Measurements from ENCODE around the gene ZIC3.

Gene ZIC3

DNA sequence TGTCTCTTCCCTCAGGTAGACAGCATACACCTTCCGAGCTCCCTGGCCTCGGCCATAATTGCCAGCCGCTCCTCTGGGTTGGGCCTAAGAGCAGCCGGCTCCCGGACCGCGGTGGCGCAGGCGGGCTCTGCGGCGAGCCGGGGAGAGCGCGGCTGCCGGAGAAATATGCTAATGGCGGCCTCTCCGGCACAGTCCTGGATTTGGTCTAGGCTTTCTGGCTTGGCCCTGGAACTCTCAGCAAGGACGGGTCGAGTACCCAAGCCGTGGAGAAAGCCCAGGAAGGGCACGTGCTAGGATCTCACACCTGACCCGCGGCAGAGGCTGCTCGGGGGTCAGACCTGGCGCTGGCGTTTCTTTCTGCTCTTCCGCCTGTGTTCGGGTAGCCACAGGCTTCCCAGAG, 18.6 kb upstream of the ZIC3 start:
- Histone ChIP-seq H3K36me3 (ENCODE audit: insufficient read depth, low read length) (no peaks in the 10 kb centered on the region), H3K27ac (ENCODE audit: low read length) (no peak overlapping the region), H3K4me1 (ENCODE audit: insufficient read depth, low read length) (no peaks in the 10 kb centered on the region), H3K4me2 (ENCODE audit: insufficient read depth, low read length) (no peak overlapping the region), H3K9me3 (ENCODE audit: insufficient read depth, low read length, severe bottlenecking) (no peaks in the 10 kb centered on the region), H4K20me1 (ENCODE audit: insufficient read depth, low read length) (no peaks in the 10 kb centered on the region), H3K9ac (ENCODE audit: low read depth, low read length) (no peak overlapping the region), H2AFZ (ENCODE audit: low read depth, low read length) (no peak overlapping the region), H3K27me3 (ENCODE audit: insufficient read depth, low read length, poor library complexity) (no peaks in the 10 kb centered on the region), H3K4me3 (ENCODE audit: low read depth in 1 of 2, low read length in 2 of 2) (no peak overlapping the region), H3K79me2 (ENCODE audit: insufficient read depth, low read length) (no peaks in the 10 kb centered on the region)
- no peak for TF ChIP-seq EZH2 (IDR thresholded peaks at IDR 0.05; ENCODE audit: borderline replicate concordance, low read depth, low read length, severe bottlenecking)
- TF ChIP-seq, protein P1, sequence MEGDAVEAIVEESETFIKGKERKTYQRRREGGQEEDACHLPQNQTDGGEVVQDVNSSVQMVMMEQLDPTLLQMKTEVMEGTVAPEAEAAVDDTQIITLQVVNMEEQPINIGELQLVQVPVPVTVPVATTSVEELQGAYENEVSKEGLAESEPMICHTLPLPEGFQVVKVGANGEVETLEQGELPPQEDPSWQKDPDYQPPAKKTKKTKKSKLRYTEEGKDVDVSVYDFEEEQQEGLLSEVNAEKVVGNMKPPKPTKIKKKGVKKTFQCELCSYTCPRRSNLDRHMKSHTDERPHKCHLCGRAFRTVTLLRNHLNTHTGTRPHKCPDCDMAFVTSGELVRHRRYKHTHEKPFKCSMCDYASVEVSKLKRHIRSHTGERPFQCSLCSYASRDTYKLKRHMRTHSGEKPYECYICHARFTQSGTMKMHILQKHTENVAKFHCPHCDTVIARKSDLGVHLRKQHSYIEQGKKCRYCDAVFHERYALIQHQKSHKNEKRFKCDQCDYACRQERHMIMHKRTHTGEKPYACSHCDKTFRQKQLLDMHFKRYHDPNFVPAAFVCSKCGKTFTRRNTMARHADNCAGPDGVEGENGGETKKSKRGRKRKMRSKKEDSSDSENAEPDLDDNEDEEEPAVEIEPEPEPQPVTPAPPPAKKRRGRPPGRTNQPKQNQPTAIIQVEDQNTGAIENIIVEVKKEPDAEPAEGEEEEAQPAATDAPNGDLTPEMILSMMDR (IDR thresholded peaks at IDR 0.05; ENCODE audit: borderline replicate concordance, extremely low read depth, low read length, poor library complexity, severe bottlenecking), result no peak
- ATAC-seq (ENCODE audit: insufficient read depth, low read depth), result no peak
- no peak for DNase-seq

GRCh38 chrX:137548261-137548660, 17.7 kb upstream of the ZIC3 start:
- no peak overlapping the region for H3K4me3 ChIP-seq (ENCODE audit: low read depth in 1 of 2, low read length in 2 of 2)
- H3K4me1 ChIP-seq (ENCODE audit: insufficient read depth, low read length), result no peaks in the 10 kb centered on the region
- H4K20me1 ChIP-seq (ENCODE audit: insufficient read depth, low read length), result no peaks in the 10 kb centered on the region
- H3K9ac ChIP-seq (ENCODE audit: low read depth, low read length), result no peak overlapping the region
- no peaks in the 10 kb centered on the region for H3K27me3 ChIP-seq (ENCODE audit: insufficient read depth, low read length, poor library complexity)
- no peaks in the 10 kb centered on the region for H3K36me3 ChIP-seq (ENCODE audit: insufficient read depth, low read length)
- H2AFZ ChIP-seq (ENCODE audit: low read depth, low read length), result no peak overlapping the region
- H3K27ac ChIP-seq (ENCODE audit: low read length), result no peak overlapping the region
- TF ChIP-seq EZH2 (IDR thresholded peaks at IDR 0.05; ENCODE audit: borderline replicate concordance, low read depth, low read length, severe bottlenecking), result no peak
- TF ChIP-seq, protein P1 (IDR thresholded peaks at IDR 0.05; ENCODE audit: borderline replicate concordance, extremely low read depth, low read length, poor library complexity, severe bottlenecking), result no peak
- no peak overlapping the region for H3K4me2 ChIP-seq (ENCODE audit: insufficient read depth, low read length)
- H3K9me3 ChIP-seq (ENCODE audit: insufficient read depth, low read length, severe bottlenecking), result no peaks in the 10 kb centered on the region
- DNase-seq (no peak), ATAC-seq (ENCODE audit: insufficient read depth, low read depth) (no peak)
- H3K79me2 ChIP-seq (ENCODE audit: insufficient read depth, low read length), result no peaks in the 10 kb centered on the region

- DNase-seq (no peak), ATAC-seq (ENCODE audit: insufficient read depth, low read depth) (no peak)
- H3K4me2 ChIP-seq (ENCODE audit: insufficient read depth, low read length), result no peak overlapping the region
- TF ChIP-seq, protein P1 (IDR thresholded peaks at IDR 0.05; ENCODE audit: borderline replicate concordance, extremely low read depth, low read length, poor library complexity, severe bottlenecking), result no peak
- TF ChIP-seq EZH2 (IDR thresholded peaks at IDR 0.05; ENCODE audit: borderline replicate concordance, low read depth, low read length, severe bottlenecking), result no peak
- no peak overlapping the region for H3K27ac ChIP-seq (ENCODE audit: low read length)
- H3K9ac ChIP-seq (ENCODE audit: low read depth, low read length), result no peak overlapping the region
- no peaks in the 10 kb centered on the region for H3K36me3 ChIP-seq (ENCODE audit: insufficient read depth, low read length)
- no peaks in the 10 kb centered on the region for H3K27me3 ChIP-seq (ENCODE audit: insufficient read depth, low read length, poor library complexity)
- no peaks in the 10 kb centered on the region for H3K79me2 ChIP-seq (ENCODE audit: insufficient read depth, low read length)
- no peak overlapping the region for H2AFZ ChIP-seq (ENCODE audit: low read depth, low read length)
- H3K9me3 ChIP-seq (ENCODE audit: insufficient read depth, low read length, severe bottlenecking), result no peaks in the 10 kb centered on the region
- no peaks in the 10 kb centered on the region for H3K4me1 ChIP-seq (ENCODE audit: insufficient read depth, low read length)
- H4K20me1 ChIP-seq (ENCODE audit: insufficient read depth, low read length), result no peaks in the 10 kb centered on the region
- no peak overlapping the region for H3K4me3 ChIP-seq (ENCODE audit: low read depth in 1 of 2, low read length in 2 of 2)
Observed at GRCh38 chrX:137549073-137549472, 16.9 kb upstream of the ZIC3 start.

Data from DND-41 (cell line).